ENCODE results near the gene TPRX1.

GRCh38 chr19:47848823-47849473 lies 44.6 kb upstream of the TPRX1 start:
- TF ChIP-seq CTCF (IDR thresholded peaks at IDR 0.05; ENCODE audit: low read depth, low read length) (peak; percentile 97), POLR2A (IDR thresholded peaks at IDR 0.05; ENCODE audit: extremely low read depth, insufficient read length) (no peak)
